Measurements from ENCODE around the gene CYP46A1.

Gene CYP46A1

GRCh38 chr14:99733540-99734405, 49.7 kb downstream of the CYP46A1 start:
- no peak for TF ChIP-seq ZFX (IDR thresholded peaks at IDR 0.05; ENCODE audit: borderline replicate concordance)
- TF ChIP-seq CTCF (IDR thresholded peaks at IDR 0.05), result no peak

DNA sequence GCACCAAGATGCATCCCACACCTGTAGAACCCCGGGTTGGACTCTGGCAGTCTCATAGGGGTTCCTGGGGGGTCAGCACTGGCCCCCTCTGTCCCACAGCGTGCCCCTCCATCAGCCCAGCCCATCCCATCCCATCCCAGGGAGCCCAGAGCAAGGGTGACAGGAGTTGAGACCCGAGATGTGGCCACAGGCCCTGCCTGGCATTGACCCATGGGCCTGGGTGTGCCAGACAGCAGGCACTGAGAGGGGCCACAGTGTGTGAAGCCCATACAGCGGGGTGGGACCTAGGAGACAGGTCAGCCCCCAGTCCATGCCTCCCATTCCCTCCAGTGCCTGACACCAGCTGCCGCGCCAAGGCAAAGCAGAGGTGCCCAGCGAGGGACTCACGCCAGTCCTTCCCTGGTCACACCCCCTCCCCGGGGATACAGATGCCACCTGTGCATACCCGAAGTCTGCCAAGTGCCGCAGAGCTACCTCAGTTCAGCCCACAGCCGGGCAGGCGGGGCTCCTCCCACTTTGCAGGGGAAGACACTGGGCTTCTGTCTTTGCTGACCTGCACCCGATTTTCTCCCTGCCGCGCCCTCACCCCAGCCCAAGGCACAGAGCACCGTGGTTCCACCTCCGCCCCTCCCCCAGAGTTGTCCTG, 50.4 kb downstream of the CYP46A1 start:
- no peak overlapping the region for H3K27ac ChIP-seq

More at GRCh38 chr14:99733540-99734405, 49.7 kb downstream of the CYP46A1 start:
- H3K27ac ChIP-seq, result no peak overlapping the region

DNA sequence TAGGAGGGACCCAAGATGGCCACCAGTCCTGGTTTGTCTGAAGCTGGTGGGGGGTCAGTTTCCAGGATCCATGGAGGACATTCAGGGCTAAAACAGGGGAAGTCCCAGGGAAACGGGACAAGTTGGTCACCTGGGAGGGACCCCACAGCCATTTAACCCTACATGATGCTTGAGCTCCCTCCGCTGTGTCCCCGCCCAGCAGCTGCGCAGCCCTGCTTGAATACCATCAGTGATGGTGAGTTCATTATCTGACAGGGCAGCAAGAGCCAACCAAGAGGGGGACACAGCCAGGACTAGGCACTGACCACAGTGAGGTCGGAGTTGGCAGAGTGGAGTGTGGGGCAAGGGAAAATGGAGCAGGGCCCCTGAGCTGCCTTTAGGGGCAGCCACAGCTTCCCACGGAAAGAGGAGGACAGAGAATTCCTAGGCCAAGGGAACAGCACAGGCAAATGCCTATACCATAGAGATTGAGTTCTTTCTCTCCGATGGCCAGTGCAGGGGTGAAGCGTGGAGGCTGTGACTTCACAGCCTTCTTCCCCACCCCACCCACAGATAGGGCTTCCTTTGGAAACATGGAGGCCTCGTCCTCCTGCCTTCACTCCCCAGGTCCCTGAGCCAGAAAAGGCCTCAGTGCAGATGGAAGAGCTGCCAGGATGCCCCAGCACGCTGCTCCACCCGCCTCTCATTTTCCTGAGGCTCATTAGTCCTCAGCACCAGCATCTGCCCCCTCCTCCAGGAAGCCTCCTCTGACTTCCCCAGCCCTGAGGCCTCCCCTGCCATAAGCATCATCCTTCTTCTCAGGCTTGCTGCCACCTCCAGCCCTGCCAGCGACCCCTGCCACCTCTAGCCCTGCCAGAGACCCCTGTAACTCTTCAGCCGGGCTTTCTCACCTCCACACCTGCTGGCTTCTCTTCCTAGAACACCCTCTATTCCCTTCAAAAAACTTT, 51.4 kb downstream of the CYP46A1 start:
- H3K27ac ChIP-seq, result no peak overlapping the region
- TF ChIP-seq CTCF (IDR thresholded peaks at IDR 0.05) (no peak), ZFX (IDR thresholded peaks at IDR 0.05; ENCODE audit: borderline replicate concordance) (no peak)

More for the DNA sequence above, 50.4 kb downstream of the CYP46A1 start:
- TF ChIP-seq ZFX (IDR thresholded peaks at IDR 0.05; ENCODE audit: borderline replicate concordance) (no peak), CTCF (IDR thresholded peaks at IDR 0.05) (no peak)

DNA sequence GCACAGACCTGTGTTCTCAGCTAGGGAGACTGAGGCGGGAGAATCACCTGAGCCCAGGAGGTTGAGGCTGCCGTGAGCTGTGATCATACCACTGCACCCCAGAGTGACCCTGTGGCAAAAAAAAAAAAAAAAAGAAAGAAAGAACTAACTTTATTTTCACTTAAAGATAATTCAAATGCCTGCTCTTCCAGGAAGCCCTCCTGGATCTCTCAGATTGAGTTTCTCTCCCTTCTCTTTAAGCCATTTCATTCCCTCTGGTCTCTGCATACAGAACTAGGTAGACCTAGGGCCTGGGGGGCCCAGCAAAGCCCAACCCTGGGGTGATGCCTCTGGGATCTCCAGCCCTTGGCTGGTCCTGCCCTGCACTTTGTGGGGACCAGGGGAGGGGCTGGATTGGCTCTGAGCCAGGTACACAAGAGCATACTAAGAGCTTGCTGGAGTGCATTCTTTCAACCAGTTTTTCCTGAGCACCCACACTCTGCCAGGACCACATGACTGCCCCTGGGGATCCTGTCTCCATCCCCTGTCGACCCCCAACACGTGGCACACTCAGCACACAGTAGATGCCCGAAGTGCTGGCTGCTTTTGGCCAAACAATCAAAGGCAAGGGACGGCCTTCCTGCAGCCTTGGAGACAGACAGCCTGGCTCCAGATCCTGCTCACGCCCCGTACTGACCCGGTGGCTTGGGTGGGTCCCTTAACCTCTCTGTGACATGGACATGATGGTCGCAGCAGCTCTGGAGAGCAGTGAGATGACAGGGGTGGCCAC, 52.7 kb downstream of the CYP46A1 start:
- peak overlapping the region; percentile 45 for H3K27ac ChIP-seq
- TF ChIP-seq CTCF (IDR thresholded peaks at IDR 0.05) (no peak), ZFX (IDR thresholded peaks at IDR 0.05; ENCODE audit: borderline replicate concordance) (no peak)

DNA sequence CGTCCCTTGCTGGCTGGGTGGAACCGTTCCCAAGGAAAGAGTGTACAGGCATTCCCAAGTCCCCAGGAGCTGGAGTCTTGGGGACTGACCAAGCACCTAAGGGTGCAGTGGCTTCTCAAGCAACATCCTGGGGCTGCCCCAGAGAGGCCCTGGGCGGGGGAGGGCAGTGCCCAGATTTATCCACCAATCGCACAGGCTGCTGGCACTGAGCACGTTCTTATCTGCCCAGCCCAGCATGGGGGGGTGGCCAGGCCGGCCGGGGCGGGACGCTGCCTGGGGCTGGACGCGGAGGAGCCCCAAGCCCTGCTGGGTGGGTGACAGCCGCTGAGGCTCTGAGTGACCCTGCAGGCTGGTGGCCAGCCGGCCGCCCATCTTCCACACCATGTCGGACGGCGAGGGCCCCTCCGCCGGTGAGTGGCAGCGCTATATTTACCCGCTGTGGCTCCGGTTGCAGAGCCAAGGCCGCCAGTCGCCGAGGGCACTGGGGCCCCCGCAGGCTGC, 53.4 kb downstream of the CYP46A1 start:
- TF ChIP-seq CTCF (IDR thresholded peaks at IDR 0.05) (no peak), ZFX (IDR thresholded peaks at IDR 0.05; ENCODE audit: borderline replicate concordance) (no peak)
- peak overlapping the region; percentile 45 for H3K27ac ChIP-seq

GRCh38 chr14:99737956-99738667, 54.0 kb downstream of the CYP46A1 start:
- no peak for TF ChIP-seq CTCF (IDR thresholded peaks at IDR 0.05)
- no peak for TF ChIP-seq ZFX (IDR thresholded peaks at IDR 0.05; ENCODE audit: borderline replicate concordance)
- no peak overlapping the region for H3K27ac ChIP-seq

Data from 22Rv1 (cell line).